Ishikawa (cell line): ENCODE results near the gene EXOC4.

Experiments
- CEBPB ChIP-seq: IDR thresholded peaks from 2 replicates; pipeline ENCODE4 v1.6.1; 2012
- CREB1 ChIP-seq: IDR thresholded peaks from 2 replicates; pipeline ENCODE4 v1.6.1; 2012; ENCODE audit warnings: low read depth
- EGR1 ChIP-seq: IDR thresholded peaks from 2 replicates; pipeline ENCODE4 v1.6.1; 2012
- EP300 ChIP-seq: IDR thresholded peaks from 2 replicates; pipeline ENCODE4 v1.6.1; 2012; ENCODE audit warnings: borderline replicate concordance
- FOXM1 ChIP-seq: IDR thresholded peaks from 2 replicates; pipeline ENCODE4 v1.6.1; 2012; ENCODE audit warnings: low read depth, borderline replicate concordance
- NFIC ChIP-seq: IDR thresholded peaks from 2 replicates; pipeline ENCODE4 v1.6.1; 2012
- RAD21 ChIP-seq: IDR thresholded peaks from 2 replicates; pipeline ENCODE4 v1.6.1; 2012; ENCODE audit warnings: low read depth
- TAF1 ChIP-seq: IDR thresholded peaks from 2 replicates; pipeline ENCODE4 v1.6.1; 2012; ENCODE audit warnings: low read depth, mild to moderate bottlenecking
- TCF12 ChIP-seq: IDR thresholded peaks from 2 replicates; pipeline ENCODE4 v1.6.1; 2012; ENCODE audit warnings: low read depth
- TEAD4 ChIP-seq: IDR thresholded peaks from 2 replicates; pipeline ENCODE4 v1.6.1; 2012
- YY1 ChIP-seq: IDR thresholded peaks from 2 replicates; pipeline ENCODE4 v1.6.1; 2012; ENCODE audit warnings: low read depth
- ZBTB7A ChIP-seq: IDR thresholded peaks from 2 replicates; pipeline ENCODE4 v1.6.1; 2012; ENCODE audit warnings: low read depth
- TF ChIP-seq, protein P1 (sequence below): IDR thresholded peaks from 2 replicates; pipeline ENCODE4 v1.6.1; 2012; ENCODE audit warnings: low read depth, mild to moderate bottlenecking
- TF ChIP-seq, protein P2 (sequence below): IDR thresholded peaks from 2 replicates; pipeline ENCODE4 v1.6.1; 2012
- TF ChIP-seq, protein P3 (sequence below): IDR thresholded peaks from 2 replicates; pipeline ENCODE4 v1.6.1; 2012

Gene EXOC4

GRCh38 chr7:133934262-133934976, 681.5 kb downstream of the EXOC4 start:
- TF ChIP-seq EGR1 = no peak
- TF ChIP-seq, protein P1, sequence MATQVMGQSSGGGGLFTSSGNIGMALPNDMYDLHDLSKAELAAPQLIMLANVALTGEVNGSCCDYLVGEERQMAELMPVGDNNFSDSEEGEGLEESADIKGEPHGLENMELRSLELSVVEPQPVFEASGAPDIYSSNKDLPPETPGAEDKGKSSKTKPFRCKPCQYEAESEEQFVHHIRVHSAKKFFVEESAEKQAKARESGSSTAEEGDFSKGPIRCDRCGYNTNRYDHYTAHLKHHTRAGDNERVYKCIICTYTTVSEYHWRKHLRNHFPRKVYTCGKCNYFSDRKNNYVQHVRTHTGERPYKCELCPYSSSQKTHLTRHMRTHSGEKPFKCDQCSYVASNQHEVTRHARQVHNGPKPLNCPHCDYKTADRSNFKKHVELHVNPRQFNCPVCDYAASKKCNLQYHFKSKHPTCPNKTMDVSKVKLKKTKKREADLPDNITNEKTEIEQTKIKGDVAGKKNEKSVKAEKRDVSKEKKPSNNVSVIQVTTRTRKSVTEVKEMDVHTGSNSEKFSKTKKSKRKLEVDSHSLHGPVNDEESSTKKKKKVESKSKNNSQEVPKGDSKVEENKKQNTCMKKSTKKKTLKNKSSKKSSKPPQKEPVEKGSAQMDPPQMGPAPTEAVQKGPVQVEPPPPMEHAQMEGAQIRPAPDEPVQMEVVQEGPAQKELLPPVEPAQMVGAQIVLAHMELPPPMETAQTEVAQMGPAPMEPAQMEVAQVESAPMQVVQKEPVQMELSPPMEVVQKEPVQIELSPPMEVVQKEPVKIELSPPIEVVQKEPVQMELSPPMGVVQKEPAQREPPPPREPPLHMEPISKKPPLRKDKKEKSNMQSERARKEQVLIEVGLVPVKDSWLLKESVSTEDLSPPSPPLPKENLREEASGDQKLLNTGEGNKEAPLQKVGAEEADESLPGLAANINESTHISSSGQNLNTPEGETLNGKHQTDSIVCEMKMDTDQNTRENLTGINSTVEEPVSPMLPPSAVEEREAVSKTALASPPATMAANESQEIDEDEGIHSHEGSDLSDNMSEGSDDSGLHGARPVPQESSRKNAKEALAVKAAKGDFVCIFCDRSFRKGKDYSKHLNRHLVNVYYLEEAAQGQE = no peak
- no peak for TF ChIP-seq CEBPB
- no peak for TF ChIP-seq ZBTB7A
- no peak for TF ChIP-seq NFIC
- TF ChIP-seq FOXM1 = no peak
- no peak for TF ChIP-seq EP300
- no peak for TF ChIP-seq YY1
- TF ChIP-seq RAD21 = no peak
- no peak for TF ChIP-seq TAF1
- TF ChIP-seq, protein P2, sequence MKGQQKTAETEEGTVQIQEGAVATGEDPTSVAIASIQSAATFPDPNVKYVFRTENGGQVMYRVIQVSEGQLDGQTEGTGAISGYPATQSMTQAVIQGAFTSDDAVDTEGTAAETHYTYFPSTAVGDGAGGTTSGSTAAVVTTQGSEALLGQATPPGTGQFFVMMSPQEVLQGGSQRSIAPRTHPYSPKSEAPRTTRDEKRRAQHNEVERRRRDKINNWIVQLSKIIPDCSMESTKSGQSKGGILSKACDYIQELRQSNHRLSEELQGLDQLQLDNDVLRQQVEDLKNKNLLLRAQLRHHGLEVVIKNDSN = no peak
- no peak for TF ChIP-seq TEAD4
- TF ChIP-seq, protein P3, sequence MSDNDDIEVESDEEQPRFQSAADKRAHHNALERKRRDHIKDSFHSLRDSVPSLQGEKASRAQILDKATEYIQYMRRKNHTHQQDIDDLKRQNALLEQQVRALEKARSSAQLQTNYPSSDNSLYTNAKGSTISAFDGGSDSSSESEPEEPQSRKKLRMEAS = no peak
- TF ChIP-seq CREB1 = no peak
- TF ChIP-seq TCF12 = no peak

DNA sequence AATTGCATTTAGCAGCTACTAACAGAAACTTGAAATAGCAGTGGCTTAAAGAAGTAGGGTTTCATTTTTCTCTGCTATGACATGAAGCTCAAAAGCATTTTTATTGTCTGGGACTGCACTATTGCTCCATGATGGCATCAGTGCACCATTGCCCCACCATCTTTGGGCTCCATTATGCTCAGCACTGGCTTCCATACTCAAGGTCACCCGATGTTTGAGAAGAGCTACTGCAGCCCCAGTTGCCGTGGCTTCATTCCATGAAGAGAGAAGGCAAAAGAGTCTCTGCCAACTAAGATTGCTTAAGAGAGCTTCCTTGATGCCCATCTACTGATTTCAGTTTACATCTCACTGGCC, 682.1 kb downstream of the EXOC4 start:
- TF ChIP-seq NFIC (no peak), TCF12 (no peak), TAF1 (no peak), CEBPB (no peak), EGR1 (no peak), EP300 (no peak), FOXM1 (no peak), YY1 (no peak), ZBTB7A (no peak), CREB1 (no peak), RAD21 (no peak), TEAD4 (no peak)
- TF ChIP-seq, protein P1 = no peak
- TF ChIP-seq, protein P3 = no peak
- TF ChIP-seq, protein P2 = no peak

GRCh38 chr7:133936074-133936473, 683.2 kb downstream of the EXOC4 start:
- TF ChIP-seq FOXM1 (no peak), CEBPB (no peak), EP300 (no peak), EGR1 (no peak), TAF1 (no peak)
- TF ChIP-seq, protein P3 = no peak

GRCh38 chr7:133937786-133938185, 684.9 kb downstream of the EXOC4 start:
- TF ChIP-seq TCF12 (no peak), YY1 (no peak), EGR1 (no peak), CEBPB (no peak), CREB1 (no peak), EP300 (no peak), ZBTB7A (no peak), TEAD4 (no peak), RAD21 (no peak), NFIC (no peak), TAF1 (no peak), FOXM1 (no peak)
- TF ChIP-seq, protein P1 = no peak
- TF ChIP-seq, protein P3 = no peak
- TF ChIP-seq, protein P2 = no peak
